Tibial artery (tissue), 4 donors: ENCODE data around the gene TMEM94.

Experiments used
- DNase-seq, 2 donors: peaks; one replicate each; pipeline ENCODE4 v3.0.0-alpha.2; 2019
- H3K27ac ChIP-seq, 2 donors: fragments of 200-600 bp; sonication (generic) in 1 of 2; 1 replicate in 1 of 2; 2 replicates in 1 of 2; pipeline ENCODE4 v1.5.1; 2018 to 2019; ENCODE audit warnings: mild to moderate bottlenecking in 1 of 2
- H3K27me3 ChIP-seq, 2 donors: fragments of 200-600 bp; sonication (generic) in 1 of 2; one replicate each; pipeline versions ENCODE4 v1.5.1 to v1.6.0; 2016 to 2019
- H3K36me3 ChIP-seq, 3 donors: fragments of 200-600 bp; sonication (generic) in 2 of 3; one replicate each; pipeline ENCODE4 v1.5.1; 2016 to 2019; ENCODE audit warnings: mild to moderate bottlenecking in 2 of 3
- H3K4me1 ChIP-seq, 4 donors: fragments of 200-600 bp; sonication (generic) in 2 of 4; 1 replicate in 3 of 4; 2 replicates in 1 of 4; pipeline ENCODE4 v1.5.1; 2016 to 2019
- H3K4me3 ChIP-seq, 2 donors: fragments of 200-600 bp; sonication (generic) in 1 of 2; 1 replicate in 1 of 2; 2 replicates in 1 of 2; pipeline ENCODE4 v1.5.1; 2018 to 2019; ENCODE audit warnings: mild to moderate bottlenecking in 2 of 2
- H3K9me3 ChIP-seq, 3 donors: fragments of 200-600 bp; sonication (generic) in 1 of 3; one replicate each; pipeline ENCODE4 v1.5.1; 2016 to 2019
- CTCF ChIP-seq, 2 experiments: fragments of 200-600 bp in 1 of 2; fragments of 450-650 bp in 1 of 2; IDR thresholded peaks; one replicate each; pipeline ENCODE4 v1.5.1; 2017 to 2019; ENCODE audit warnings: antibody characterized with exemption in 2 of 2, mild to moderate bottlenecking in 1 of 2, moderate library complexity in 1 of 2
- intact Hi-C: fragments of 100-400 bp; cut with DNase I; formaldehyde crosslinking; loops from one replicate; pipeline ENCODE4 v1.15.0; 2023; ENCODE audit warnings: low total_unique reads

Gene TMEM94

GRCh38 chr17:75491680-75492079 is 35.2 kb downstream of the TMEM94 start:
- TF ChIP-seq CTCF (IDR thresholded peaks at IDR 0.05) = no peak
- H3K4me3 ChIP-seq = no peak overlapping the region
- DNase-seq = no peak
- no peak overlapping the region for H3K27ac ChIP-seq
- H3K27me3 ChIP-seq = no peaks in the 10 kb centered on the region
- H3K9me3 ChIP-seq = no peaks in the 10 kb centered on the region
- H3K36me3 ChIP-seq = peaks cover 28 to 87% (median 60%) of the 10 kb centered on the region in 3 donors
- H3K4me1 ChIP-seq = peaks cover 0 to 8% (median 4%) of the 10 kb centered on the region in 4 donors
- intact Hi-C loops = no loop called here

DNA sequence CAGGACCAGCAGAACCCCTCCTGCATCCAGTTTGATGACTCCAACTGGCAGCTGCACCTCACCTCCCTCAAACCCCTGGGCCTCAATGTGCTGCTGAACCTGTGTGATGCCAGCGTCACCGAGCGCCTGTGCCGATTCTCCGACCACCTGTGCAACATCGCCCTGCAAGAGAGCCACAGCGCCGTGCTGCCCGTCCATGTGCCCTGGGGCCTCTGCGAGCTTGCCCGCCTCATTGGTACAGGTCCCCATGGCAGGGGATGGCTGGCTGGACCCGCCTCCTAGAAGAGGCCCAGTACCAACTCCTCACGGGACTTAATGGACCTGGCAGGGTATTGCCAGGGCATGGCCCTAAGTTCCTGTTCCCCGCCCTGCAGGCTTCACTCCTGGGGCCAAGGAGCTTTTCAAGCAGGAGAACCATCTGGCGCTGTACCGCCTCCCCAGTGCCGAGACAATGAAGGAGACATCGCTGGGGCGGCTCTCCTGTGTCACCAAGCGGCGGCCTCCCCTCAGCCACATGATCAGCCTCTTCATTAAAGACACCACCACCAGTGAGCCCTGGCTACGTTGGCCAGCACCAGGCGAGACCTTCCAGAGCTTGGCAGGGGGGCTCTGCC is 36.2 kb downstream of the TMEM94 start:
- intact Hi-C loops = no loop called here
- Histone ChIP-seq H3K9me3 (no peaks in the 10 kb centered on the region), H3K4me3 (no peak overlapping the region), H3K27ac (no peak overlapping the region), H3K36me3 (peaks cover 32 to 93% (median 70%) of the 10 kb centered on the region in 3 donors), H3K4me1 (peaks cover 0 to 5% (median 4%) of the 10 kb centered on the region in 4 donors), H3K27me3 (no peaks in the 10 kb centered on the region)
- no peak for TF ChIP-seq CTCF (IDR thresholded peaks at IDR 0.05)
- no peak for DNase-seq

DNA sequence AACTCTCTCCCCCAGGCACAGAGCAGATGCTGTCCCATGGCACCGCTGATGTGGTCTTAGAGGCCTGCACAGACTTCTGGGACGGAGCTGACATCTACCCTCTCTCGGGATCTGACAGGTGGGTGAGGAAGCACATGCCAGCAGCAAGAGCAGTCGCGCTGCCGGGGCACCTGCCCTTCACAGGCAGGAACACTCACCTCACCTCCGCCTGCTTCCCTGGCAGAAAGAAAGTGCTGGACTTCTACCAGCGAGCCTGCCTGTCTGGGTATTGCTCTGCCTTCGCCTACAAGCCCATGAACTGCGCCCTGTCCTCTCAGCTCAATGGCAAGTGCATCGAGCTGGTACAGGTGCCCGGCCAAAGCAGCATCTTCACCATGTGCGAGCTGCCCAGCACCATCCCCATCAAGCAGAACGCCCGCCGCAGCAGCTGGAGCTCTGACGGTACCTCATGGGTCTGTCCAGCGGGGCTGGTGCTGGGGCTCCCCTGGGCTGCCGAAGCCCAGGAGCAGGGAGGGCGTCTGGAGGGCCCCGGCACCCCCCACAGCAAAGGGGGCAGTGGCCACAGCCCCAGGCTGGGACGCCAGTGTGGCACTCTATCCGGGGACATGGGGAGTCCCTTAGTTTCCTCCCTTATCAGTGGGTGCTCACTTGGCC is 37.2 kb downstream of the TMEM94 start:
- no peak for DNase-seq
- intact Hi-C loops = no loop called here
- Histone ChIP-seq H3K36me3 (peaks cover 37 to 100% (median 78%) of the 10 kb centered on the region in 3 donors), H3K27me3 (no peaks in the 10 kb centered on the region), H3K9me3 (no peaks in the 10 kb centered on the region), H3K27ac (no peak overlapping the region), H3K4me3 (no peak overlapping the region), H3K4me1 (peaks cover 0 to 10% (median 0%) of the 10 kb centered on the region in 4 donors)
- no peak for TF ChIP-seq CTCF (IDR thresholded peaks at IDR 0.05)

- Histone ChIP-seq H3K27ac (no peak overlapping the region), H3K4me1 (peaks cover 0 to 18% (median 0%) of the 10 kb centered on the region in 4 donors), H3K9me3 (no peaks in the 10 kb centered on the region), H3K36me3 (peaks cover 38 to 100% (median 83%) of the 10 kb centered on the region in 3 donors), H3K27me3 (no peaks in the 10 kb centered on the region), H3K4me3 (no peak overlapping the region)
- no peak for TF ChIP-seq CTCF (IDR thresholded peaks at IDR 0.05)
- no peak for DNase-seq
- intact Hi-C loops = no loop called here
These were observed 38.0 kb downstream of the TMEM94 start for GRCh38 chr17:75494326-75494877.

GRCh38 chr17:75496005-75496404 is 39.6 kb downstream of the TMEM94 start:
- TF ChIP-seq CTCF (IDR thresholded peaks at IDR 0.05) = no peak
- peaks cover 45 to 100% (median 92%) of the 10 kb centered on the region in 3 donors for H3K36me3 ChIP-seq
- no peak for DNase-seq

More at GRCh38 chr17:75496005-75496404, 39.6 kb downstream of the TMEM94 start:
- Histone ChIP-seq H3K4me1 (peaks cover 0 to 19% (median 0%) of the 10 kb centered on the region in 4 donors), H3K4me3 (no peak overlapping the region), H3K9me3 (no peaks in the 10 kb centered on the region), H3K27me3 (no peaks in the 10 kb centered on the region), H3K27ac (no peak overlapping the region)
- intact Hi-C loops = no loop called here
